Measurements from ENCODE around the gene CDH16. TPM values are rescaled to one million over a fixed set of nuclear protein-coding genes. Genes with fewer than 3 reads are reported as not detected.

The CDH16 gene
- total RNA-seq, 2 donors from 2014 or later: not detected

DNA sequence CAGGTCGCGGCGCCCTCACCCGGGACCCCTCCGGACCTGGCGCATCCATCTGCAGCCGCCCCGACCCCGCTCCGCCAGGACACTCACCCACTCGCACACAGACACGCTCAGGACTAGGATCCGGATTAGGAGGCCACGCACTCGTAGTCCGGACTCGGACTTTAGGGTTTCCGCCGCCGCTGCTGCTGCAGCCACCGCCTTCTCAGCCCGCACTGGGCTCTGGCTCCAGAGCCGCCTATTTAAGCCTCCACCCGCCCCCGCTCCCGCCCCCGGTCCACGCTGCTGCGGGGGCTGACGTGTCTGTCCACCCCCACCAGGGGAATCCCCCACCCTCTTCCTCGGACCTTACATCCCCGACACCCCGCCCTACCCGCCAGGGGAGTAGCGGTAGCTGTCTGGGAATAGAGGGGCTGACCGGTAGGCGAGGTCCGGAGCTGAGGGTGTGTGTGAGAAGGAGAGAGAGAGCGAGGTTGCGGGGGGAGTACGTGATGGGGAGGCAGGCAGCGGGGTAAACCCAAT is 6.7 kb upstream of the CDH16 start, which contains the start of gene RRAD:
TSS of gene RRAD (minus strand) at position 214 of the 519 bp plus-strand sequence. CDS start 356 bp downstream, outside the sequence.
- H3K36me3 ChIP-seq: peaks cover 7% of the 10 kb centered on the region
- H3K27me3 ChIP-seq (replicated peaks; ENCODE audit: insufficient read depth): no peaks in the 10 kb centered on the region
- peak; percentile 69 for DNase-seq (ENCODE audit: low spot score)
- TF ChIP-seq, protein P1, sequence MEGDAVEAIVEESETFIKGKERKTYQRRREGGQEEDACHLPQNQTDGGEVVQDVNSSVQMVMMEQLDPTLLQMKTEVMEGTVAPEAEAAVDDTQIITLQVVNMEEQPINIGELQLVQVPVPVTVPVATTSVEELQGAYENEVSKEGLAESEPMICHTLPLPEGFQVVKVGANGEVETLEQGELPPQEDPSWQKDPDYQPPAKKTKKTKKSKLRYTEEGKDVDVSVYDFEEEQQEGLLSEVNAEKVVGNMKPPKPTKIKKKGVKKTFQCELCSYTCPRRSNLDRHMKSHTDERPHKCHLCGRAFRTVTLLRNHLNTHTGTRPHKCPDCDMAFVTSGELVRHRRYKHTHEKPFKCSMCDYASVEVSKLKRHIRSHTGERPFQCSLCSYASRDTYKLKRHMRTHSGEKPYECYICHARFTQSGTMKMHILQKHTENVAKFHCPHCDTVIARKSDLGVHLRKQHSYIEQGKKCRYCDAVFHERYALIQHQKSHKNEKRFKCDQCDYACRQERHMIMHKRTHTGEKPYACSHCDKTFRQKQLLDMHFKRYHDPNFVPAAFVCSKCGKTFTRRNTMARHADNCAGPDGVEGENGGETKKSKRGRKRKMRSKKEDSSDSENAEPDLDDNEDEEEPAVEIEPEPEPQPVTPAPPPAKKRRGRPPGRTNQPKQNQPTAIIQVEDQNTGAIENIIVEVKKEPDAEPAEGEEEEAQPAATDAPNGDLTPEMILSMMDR (IDR thresholded peaks at IDR 0.05): peak; percentile 29
- H3K4me1 ChIP-seq (ENCODE audit: control insufficient read depth in 1 of 2, low read depth in 2 of 2): peaks cover 27 to 67% of the 10 kb centered on the region in 2 donors
- ATAC-seq (ENCODE audit: insufficient number of reproducible peaks, low FRiP score, low read depth): peak; percentile 34
- peak within 1 kb of the TSS; percentile 95 for H3K27ac ChIP-seq
- H3K9me3 ChIP-seq: no peaks in the 10 kb centered on the region
- peak within 1 kb of the TSS; percentile 84 for H3K4me3 ChIP-seq

DNA sequence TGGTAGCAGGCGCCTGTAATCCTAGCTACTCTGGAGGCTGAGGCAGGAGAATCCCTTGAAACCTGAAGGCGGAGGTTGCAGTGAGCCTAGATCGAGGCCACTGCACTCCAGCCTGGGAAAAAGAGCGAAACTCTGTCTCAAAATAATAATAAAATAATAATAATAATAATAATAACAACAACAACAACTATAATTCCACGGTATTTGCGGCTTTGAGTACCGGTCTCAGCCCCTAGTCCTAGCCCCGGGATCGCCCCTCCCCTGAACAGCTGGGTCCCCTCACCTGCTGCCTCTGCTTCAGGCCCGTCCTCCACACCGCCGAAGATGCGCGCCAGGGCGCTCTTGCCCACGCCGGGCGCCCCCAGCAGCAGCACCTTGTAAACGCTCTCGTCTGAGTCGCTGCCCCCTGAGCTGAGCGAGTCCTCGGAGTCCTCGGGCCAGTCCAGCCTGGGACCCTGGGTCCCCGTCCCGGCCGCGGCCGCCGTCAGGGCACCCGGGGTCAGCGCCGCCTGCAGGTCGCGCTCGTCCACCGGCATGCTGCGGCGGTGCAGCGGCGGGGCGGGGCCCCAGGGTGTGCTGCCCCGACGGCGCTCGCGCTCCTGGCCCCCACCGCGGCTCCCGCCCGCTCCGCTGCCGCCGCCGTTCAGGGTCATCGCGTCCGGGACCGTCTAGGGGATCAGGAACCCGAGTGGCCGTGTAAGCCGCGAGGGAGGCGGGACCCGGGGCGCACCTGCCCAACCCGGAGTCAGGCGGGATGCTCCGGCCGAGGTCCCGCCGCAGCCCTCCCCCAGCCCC is 6.0 kb upstream of the CDH16 start:
- ATAC-seq (ENCODE audit: insufficient number of reproducible peaks, low FRiP score, low read depth) (no peak), DNase-seq (ENCODE audit: low spot score) (no peak)
- peak overlapping the region; percentile 95 for H3K27ac ChIP-seq
- H3K27me3 ChIP-seq (replicated peaks; ENCODE audit: insufficient read depth): no peaks in the 10 kb centered on the region
- H3K4me1 ChIP-seq (ENCODE audit: control insufficient read depth in 1 of 2, low read depth in 2 of 2): peaks cover 27 to 67% of the 10 kb centered on the region in 2 donors
- H3K9me3 ChIP-seq: no peaks in the 10 kb centered on the region
- TF ChIP-seq, protein P1 (IDR thresholded peaks at IDR 0.05): peak; percentile 43
- peak overlapping the region; percentile 84 for H3K4me3 ChIP-seq
- H3K36me3 ChIP-seq: peaks cover 7% of the 10 kb centered on the region

DNA sequence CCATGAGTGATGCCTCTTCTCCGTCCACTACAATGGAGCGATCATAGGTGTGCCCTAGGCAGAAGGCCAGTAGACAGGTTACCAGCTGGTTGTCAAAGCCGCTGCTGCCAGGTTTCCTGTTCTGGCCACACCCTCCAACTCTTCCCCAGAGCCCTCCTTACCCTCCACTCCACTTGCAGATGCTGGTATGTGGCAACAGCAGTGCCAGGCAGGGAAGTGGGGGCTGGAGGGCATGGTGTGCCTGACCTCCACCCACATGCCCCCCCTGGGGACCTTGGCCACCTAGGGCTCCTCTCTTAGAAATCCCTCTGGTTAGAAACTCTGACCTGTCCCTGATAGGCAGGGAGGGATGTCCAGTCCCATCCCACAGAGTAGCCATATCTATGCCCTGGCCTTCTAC is 5.2 kb upstream of the CDH16 start:
- TF ChIP-seq, protein P1 (IDR thresholded peaks at IDR 0.05): no peak
- DNase-seq (ENCODE audit: low spot score): no peak
- ATAC-seq (ENCODE audit: insufficient number of reproducible peaks, low FRiP score, low read depth): no peak
- Histone ChIP-seq H3K36me3 (peaks cover 7% of the 10 kb centered on the region), H3K27me3 (replicated peaks; ENCODE audit: insufficient read depth) (no peaks in the 10 kb centered on the region), H3K4me1 (ENCODE audit: control insufficient read depth in 1 of 2, low read depth in 2 of 2) (peaks cover 27 to 65% of the 10 kb centered on the region in 2 donors), H3K9me3 (no peaks in the 10 kb centered on the region), H3K27ac (peak overlapping the region; percentile 95), H3K4me3 (peak overlapping the region; percentile 84)

DNA sequence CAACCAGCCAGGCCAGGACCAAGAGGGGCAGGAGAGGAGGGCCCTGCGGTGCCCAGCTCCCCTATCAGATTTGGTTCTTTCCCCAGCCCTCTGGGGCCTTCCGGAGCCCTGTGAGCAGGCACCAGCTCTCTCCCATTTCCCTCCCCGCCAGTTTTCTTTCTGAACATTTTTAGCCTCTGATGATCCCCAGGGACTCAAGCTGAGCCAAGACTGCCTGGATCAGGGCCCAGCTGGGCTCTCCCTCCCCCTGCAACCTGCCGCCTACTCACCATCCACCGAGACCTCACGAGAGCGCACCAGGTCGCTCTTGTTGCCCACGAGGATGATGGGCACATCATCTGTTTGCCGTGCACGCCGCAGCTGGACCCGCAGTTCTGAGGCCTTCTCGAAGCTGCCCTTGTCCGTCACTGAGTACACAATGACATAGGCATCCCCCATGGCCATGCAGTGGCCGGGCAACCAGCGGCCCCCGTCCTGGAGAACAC is 4.6 kb upstream of the CDH16 start:
- peaks cover 27 to 59% of the 10 kb centered on the region in 2 donors for H3K4me1 ChIP-seq (ENCODE audit: control insufficient read depth in 1 of 2, low read depth in 2 of 2)
- H3K27me3 ChIP-seq (replicated peaks; ENCODE audit: insufficient read depth): no peaks in the 10 kb centered on the region
- no peak for DNase-seq (ENCODE audit: low spot score)
- H3K27ac ChIP-seq: peak overlapping the region; percentile 95
- no peaks in the 10 kb centered on the region for H3K9me3 ChIP-seq
- TF ChIP-seq, protein P1 (IDR thresholded peaks at IDR 0.05): no peak
- H3K4me3 ChIP-seq: peak overlapping the region; percentile 84
- ATAC-seq (ENCODE audit: insufficient number of reproducible peaks, low FRiP score, low read depth): peak; percentile 20
- H3K36me3 ChIP-seq: peaks cover 7% of the 10 kb centered on the region

DNA sequence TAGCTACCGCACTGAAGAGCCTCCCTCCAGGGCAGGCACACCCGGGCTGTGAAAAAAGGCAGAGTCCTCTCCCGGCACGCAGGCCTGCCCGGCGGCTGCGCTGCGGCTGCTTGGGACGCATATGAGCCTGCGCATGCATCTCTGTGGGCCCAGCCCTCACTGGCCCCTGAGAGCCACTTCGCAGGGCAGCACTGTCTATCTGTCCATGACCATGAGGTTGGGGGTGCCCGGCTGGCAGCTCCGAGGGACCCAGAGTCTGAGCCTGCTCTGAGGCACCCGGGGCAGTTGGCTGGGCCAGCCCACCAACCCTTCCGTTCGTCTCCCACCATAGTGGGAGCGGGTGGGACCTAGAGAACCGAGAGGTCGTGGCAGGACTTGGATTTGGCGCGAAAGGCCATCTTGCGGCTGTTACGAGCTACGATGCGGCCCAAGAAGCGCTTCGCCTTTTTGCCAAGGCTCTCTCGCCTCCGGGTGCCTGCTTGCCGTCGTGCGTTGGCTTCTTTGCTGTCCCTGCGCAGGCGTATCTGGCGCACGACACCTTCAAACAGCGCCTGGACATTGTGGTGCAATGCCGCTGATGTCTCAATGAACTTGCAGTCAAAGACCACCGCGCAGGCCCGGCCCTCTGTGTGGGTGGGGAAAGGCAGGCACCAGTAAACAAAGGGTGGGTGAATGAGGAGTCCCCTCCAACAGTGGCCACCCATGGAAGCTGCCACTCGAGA is 3.2 kb upstream of the CDH16 start:
- Histone ChIP-seq H3K27me3 (replicated peaks; ENCODE audit: insufficient read depth) (no peaks in the 10 kb centered on the region), H3K4me1 (ENCODE audit: control insufficient read depth in 1 of 2, low read depth in 2 of 2) (peaks cover 21 to 45% of the 10 kb centered on the region in 2 donors), H3K4me3 (no peak overlapping the region), H3K27ac (no peak overlapping the region), H3K9me3 (no peaks in the 10 kb centered on the region), H3K36me3 (peaks cover 7% of the 10 kb centered on the region)
- ATAC-seq (ENCODE audit: insufficient number of reproducible peaks, low FRiP score, low read depth) (no peak), DNase-seq (ENCODE audit: low spot score) (no peak)
- TF ChIP-seq, protein P1 (IDR thresholded peaks at IDR 0.05): no peak
